Liver (tissue), 9 donors: ENCODE measurements around the gene SPSB1. TPM values are rescaled to one million over a fixed set of nuclear protein-coding genes. Genes with fewer than 3 reads are reported as not detected.

ENCODE experiments used
- DNase-seq: peaks from one replicate; pipeline ENCODE4 v3.0.0-alpha.2; 2017; ENCODE audit warnings: low spot score
- H3K27ac ChIP-seq, 2 donors: one replicate each; pipeline ENCODE4 v1.7.0; 2013; ENCODE audit warnings: inconsistent platforms in 2 of 2, low read length in 2 of 2, control low read depth in 1 of 2, low read depth in 1 of 2, mild to moderate bottlenecking in 1 of 2
- H3K27me3 ChIP-seq, 4 donors: one replicate each; pipeline versions ENCODE4 v1.6.1 to v1.7.0; 2013; ENCODE audit warnings: low read length in 3 of 4, inconsistent platforms in 1 of 4, mild to moderate bottlenecking in 1 of 4, moderate library complexity in 1 of 4; ENCODE audit not compliant: control insufficient read depth in 4 of 4, insufficient read depth in 4 of 4
- H3K36me3 ChIP-seq, 4 donors: one replicate each; pipeline versions ENCODE4 v1.6.1 to v1.7.0; 2013; ENCODE audit warnings: low read length in 3 of 4, mild to moderate bottlenecking in 3 of 4, low read depth in 1 of 4, moderate library complexity in 1 of 4; ENCODE audit not compliant: control insufficient read depth in 4 of 4, insufficient read depth in 3 of 4
- H3K4me1 ChIP-seq, 4 donors: one replicate each; pipeline versions ENCODE4 v1.6.1 to v1.7.0; 2013; ENCODE audit warnings: low read length in 3 of 4, mild to moderate bottlenecking in 3 of 4, moderate library complexity in 1 of 4; ENCODE audit not compliant: control insufficient read depth in 4 of 4, insufficient read depth in 4 of 4
- H3K4me3 ChIP-seq, 3 donors: one replicate each; pipeline versions ENCODE4 v1.6.1 to v1.7.0; 2013; ENCODE audit warnings: low read length in 3 of 3, control low read depth in 1 of 3, low read depth in 1 of 3, mild to moderate bottlenecking in 1 of 3
- H3K9ac ChIP-seq, 2 donors: one replicate each; pipeline ENCODE4 v1.7.0; 2013; ENCODE audit warnings: low read length in 2 of 2, mild to moderate bottlenecking in 2 of 2, moderate library complexity in 2 of 2, control low read depth in 1 of 2, low read depth in 1 of 2
- H3K9me3 ChIP-seq, 4 donors: one replicate each; pipeline versions ENCODE4 v1.6.1 to v1.7.0; 2013; ENCODE audit warnings: low read length in 3 of 4; ENCODE audit not compliant: control insufficient read depth in 4 of 4
- ATF3 ChIP-seq: IDR thresholded peaks from 2 replicates; pipeline ENCODE4 v1.6.1; 2016; ENCODE audit warnings: antibody characterized with exemption
- EGR1 ChIP-seq, 2 donors: IDR thresholded peaks; 2 replicates each; pipeline ENCODE4 v1.6.1; 2016 to 2018; ENCODE audit warnings: antibody characterized with exemption in 2 of 2, low read depth in 2 of 2
- FOXA1 ChIP-seq: IDR thresholded peaks from 2 replicates; pipeline ENCODE4 v1.6.1; 2016; ENCODE audit warnings: antibody characterized with exemption
- FOXA2 ChIP-seq: IDR thresholded peaks from 2 replicates; pipeline ENCODE4 v1.6.1; 2016; ENCODE audit warnings: antibody characterized with exemption
- GABPA ChIP-seq, 2 donors: IDR thresholded peaks in 1 of 2; conservative IDR thresholded peaks in 1 of 2; 2 replicates each; pipeline ENCODE4 v1.6.1; 2016; ENCODE audit warnings: antibody characterized with exemption in 2 of 2, mild to moderate bottlenecking in 1 of 2, moderate library complexity in 1 of 2
- HNF4A ChIP-seq, 2 donors: conservative IDR thresholded peaks; 2 replicates each; pipeline ENCODE4 v1.6.1; 2016; ENCODE audit warnings: antibody characterized with exemption in 2 of 2, mild to moderate bottlenecking in 2 of 2
- HNF4G ChIP-seq: IDR thresholded peaks from 2 replicates; pipeline ENCODE4 v1.6.1; 2016; ENCODE audit warnings: antibody characterized with exemption
- JUND ChIP-seq, 2 donors: IDR thresholded peaks; 2 replicates each; pipeline ENCODE4 v1.6.1; 2016; ENCODE audit warnings: antibody characterized with exemption in 2 of 2
- MAX ChIP-seq: IDR thresholded peaks from 2 replicates; pipeline ENCODE4 v1.6.1; 2016; ENCODE audit warnings: antibody characterized with exemption
- RAD21 ChIP-seq, 2 donors: IDR thresholded peaks; 2 replicates each; pipeline ENCODE4 v1.6.1; 2016; ENCODE audit warnings: antibody characterized with exemption in 2 of 2, mild to moderate bottlenecking in 2 of 2
- RXRA ChIP-seq, 2 donors: IDR thresholded peaks; 2 replicates each; pipeline ENCODE4 v1.6.1; 2017 to 2018; ENCODE audit warnings: antibody characterized with exemption in 2 of 2, mild to moderate bottlenecking in 1 of 2
- SP1 ChIP-seq: IDR thresholded peaks from 2 replicates; pipeline ENCODE4 v1.6.1; 2018; ENCODE audit warnings: antibody characterized with exemption, mild to moderate bottlenecking
- TAF1 ChIP-seq: conservative IDR thresholded peaks from 2 replicates; pipeline ENCODE4 v1.6.1; 2016; ENCODE audit warnings: antibody characterized with exemption, mild to moderate bottlenecking
- YY1 ChIP-seq: IDR thresholded peaks from 2 replicates; pipeline ENCODE4 v1.6.1; 2016; ENCODE audit warnings: antibody characterized with exemption, mild to moderate bottlenecking
- WGBS: extraction: QIAGEN DNeasy Blood & Tissue Kit; methylation state at CpG from one replicate; pipeline ENCODE4 v1.1.7; 2013; 5-methylcytosine and 5-hydroxymethylcytosine counted together
- polyA plus RNA-seq, 2 donors: library from polyadenylated mRNA; stranded (reverse) in 1 of 2; unstranded in 1 of 2; fragments of 200-250 nt in 1 of 2; fragments of >200 nt in 1 of 2; fragmentation: Nextera tagmentation in 1 of 2; extraction: Ambion mirVana in 1 of 2; gene quantifications; one replicate each; pipeline versions ENCODE4 v1.2.1 to v1.2.3, GENCODE V29; 2013 to 2015
- total RNA-seq, 2 donors: library from RNA; depleted of rRNA; stranded (reverse); fragments of >200 nt; gene quantifications; one replicate each; pipeline ENCODE4 v1.2.3, GENCODE V29; 2014
- TF ChIP-seq, protein P1 (sequence below): fragments of 150-350 bp; IDR thresholded peaks from 2 replicates; pipeline ENCODE4 v1.5.1; 2017; ENCODE audit warnings: improper control_type of control experiment, low read depth, low read length; ENCODE audit not compliant: missing input control
- TF ChIP-seq, protein P2 (sequence below): IDR thresholded peaks from 2 replicates; pipeline ENCODE4 v1.6.1; 2016; ENCODE audit warnings: antibody characterized with exemption, mild to moderate bottlenecking
- TF ChIP-seq, protein P3 (sequence below): IDR thresholded peaks from 2 replicates; pipeline ENCODE4 v1.6.1; 2016; ENCODE audit warnings: antibody characterized with exemption
- donor health status: healthy.
- donor health status: healthy.
- donor health status: healthy.
- donor health status: healthy.
- donor health status: healthy.

The SPSB1 gene
- total and polyA plus RNA-seq, 4 donors, result 4.1 to 22.6 (median 14.8) TPM

GRCh38 chr1:9355503-9355902 is 62.8 kb downstream of the SPSB1 start:
- WGBS, result 83% methylated on average over 16 of the region's 16 CpGs
- TF ChIP-seq SP1, result peak; percentile 67
- no peak for TF ChIP-seq FOXA2
- TF ChIP-seq TAF1, result no peak
- no peak for TF ChIP-seq HNF4G
- TF ChIP-seq YY1, result no peak
- TF ChIP-seq MAX, result no peak
- peak in 1 of 2 donors; percentile 28 for TF ChIP-seq EGR1 (IDR thresholded peaks at IDR 0.05; ENCODE audit: low read depth in 2 of 2)
- TF ChIP-seq, protein P1, sequence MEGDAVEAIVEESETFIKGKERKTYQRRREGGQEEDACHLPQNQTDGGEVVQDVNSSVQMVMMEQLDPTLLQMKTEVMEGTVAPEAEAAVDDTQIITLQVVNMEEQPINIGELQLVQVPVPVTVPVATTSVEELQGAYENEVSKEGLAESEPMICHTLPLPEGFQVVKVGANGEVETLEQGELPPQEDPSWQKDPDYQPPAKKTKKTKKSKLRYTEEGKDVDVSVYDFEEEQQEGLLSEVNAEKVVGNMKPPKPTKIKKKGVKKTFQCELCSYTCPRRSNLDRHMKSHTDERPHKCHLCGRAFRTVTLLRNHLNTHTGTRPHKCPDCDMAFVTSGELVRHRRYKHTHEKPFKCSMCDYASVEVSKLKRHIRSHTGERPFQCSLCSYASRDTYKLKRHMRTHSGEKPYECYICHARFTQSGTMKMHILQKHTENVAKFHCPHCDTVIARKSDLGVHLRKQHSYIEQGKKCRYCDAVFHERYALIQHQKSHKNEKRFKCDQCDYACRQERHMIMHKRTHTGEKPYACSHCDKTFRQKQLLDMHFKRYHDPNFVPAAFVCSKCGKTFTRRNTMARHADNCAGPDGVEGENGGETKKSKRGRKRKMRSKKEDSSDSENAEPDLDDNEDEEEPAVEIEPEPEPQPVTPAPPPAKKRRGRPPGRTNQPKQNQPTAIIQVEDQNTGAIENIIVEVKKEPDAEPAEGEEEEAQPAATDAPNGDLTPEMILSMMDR, result no peak
- peak in 1 of 2 donors; percentile 36 for TF ChIP-seq RAD21 (IDR thresholded peaks at IDR 0.05)
- TF ChIP-seq RXRA (IDR thresholded peaks at IDR 0.05), result peak; percentile 45 to 84
- no peak for TF ChIP-seq GABPA (IDR thresholded peaks at IDR 0.05 in 1 of 2, conservative IDR thresholded peaks at IDR 0.05 in 1 of 2)
- TF ChIP-seq, protein P2, sequence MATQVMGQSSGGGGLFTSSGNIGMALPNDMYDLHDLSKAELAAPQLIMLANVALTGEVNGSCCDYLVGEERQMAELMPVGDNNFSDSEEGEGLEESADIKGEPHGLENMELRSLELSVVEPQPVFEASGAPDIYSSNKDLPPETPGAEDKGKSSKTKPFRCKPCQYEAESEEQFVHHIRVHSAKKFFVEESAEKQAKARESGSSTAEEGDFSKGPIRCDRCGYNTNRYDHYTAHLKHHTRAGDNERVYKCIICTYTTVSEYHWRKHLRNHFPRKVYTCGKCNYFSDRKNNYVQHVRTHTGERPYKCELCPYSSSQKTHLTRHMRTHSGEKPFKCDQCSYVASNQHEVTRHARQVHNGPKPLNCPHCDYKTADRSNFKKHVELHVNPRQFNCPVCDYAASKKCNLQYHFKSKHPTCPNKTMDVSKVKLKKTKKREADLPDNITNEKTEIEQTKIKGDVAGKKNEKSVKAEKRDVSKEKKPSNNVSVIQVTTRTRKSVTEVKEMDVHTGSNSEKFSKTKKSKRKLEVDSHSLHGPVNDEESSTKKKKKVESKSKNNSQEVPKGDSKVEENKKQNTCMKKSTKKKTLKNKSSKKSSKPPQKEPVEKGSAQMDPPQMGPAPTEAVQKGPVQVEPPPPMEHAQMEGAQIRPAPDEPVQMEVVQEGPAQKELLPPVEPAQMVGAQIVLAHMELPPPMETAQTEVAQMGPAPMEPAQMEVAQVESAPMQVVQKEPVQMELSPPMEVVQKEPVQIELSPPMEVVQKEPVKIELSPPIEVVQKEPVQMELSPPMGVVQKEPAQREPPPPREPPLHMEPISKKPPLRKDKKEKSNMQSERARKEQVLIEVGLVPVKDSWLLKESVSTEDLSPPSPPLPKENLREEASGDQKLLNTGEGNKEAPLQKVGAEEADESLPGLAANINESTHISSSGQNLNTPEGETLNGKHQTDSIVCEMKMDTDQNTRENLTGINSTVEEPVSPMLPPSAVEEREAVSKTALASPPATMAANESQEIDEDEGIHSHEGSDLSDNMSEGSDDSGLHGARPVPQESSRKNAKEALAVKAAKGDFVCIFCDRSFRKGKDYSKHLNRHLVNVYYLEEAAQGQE, result no peak
- peak in 1 of 2 donors; percentile 42 for TF ChIP-seq HNF4A (conservative IDR thresholded peaks at IDR 0.05)
- TF ChIP-seq ATF3, result no peak

GRCh38 chr1:9356021-9356420 is 63.3 kb downstream of the SPSB1 start:
- no peak overlapping the region for H3K4me3 ChIP-seq
- no peaks in the 10 kb centered on the region for H3K4me1 ChIP-seq
- H3K27me3 ChIP-seq, result no peaks in the 10 kb centered on the region
- peaks cover 9 to 32% (median 17%) of the 10 kb centered on the region in 4 donors for H3K36me3 ChIP-seq
- WGBS, result 93% methylated on average over 24 of the region's 24 CpGs
- TF ChIP-seq JUND (IDR thresholded peaks at IDR 0.05), result no peak
- no peak for TF ChIP-seq RAD21 (IDR thresholded peaks at IDR 0.05)
- no peak for TF ChIP-seq TAF1
- no peak for TF ChIP-seq YY1
- no peak for TF ChIP-seq FOXA1
- TF ChIP-seq, protein P3, sequence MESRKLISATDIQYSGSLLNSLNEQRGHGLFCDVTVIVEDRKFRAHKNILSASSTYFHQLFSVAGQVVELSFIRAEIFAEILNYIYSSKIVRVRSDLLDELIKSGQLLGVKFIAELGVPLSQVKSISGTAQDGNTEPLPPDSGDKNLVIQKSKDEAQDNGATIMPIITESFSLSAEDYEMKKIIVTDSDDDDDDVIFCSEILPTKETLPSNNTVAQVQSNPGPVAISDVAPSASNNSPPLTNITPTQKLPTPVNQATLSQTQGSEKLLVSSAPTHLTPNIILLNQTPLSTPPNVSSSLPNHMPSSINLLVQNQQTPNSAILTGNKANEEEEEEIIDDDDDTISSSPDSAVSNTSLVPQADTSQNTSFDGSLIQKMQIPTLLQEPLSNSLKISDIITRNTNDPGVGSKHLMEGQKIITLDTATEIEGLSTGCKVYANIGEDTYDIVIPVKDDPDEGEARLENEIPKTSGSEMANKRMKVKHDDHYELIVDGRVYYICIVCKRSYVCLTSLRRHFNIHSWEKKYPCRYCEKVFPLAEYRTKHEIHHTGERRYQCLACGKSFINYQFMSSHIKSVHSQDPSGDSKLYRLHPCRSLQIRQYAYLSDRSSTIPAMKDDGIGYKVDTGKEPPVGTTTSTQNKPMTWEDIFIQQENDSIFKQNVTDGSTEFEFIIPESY, result no peak
- TF ChIP-seq ATF3, result no peak
- H3K9ac ChIP-seq, result no peak overlapping the region
- no peak for DNase-seq
- no peak overlapping the region for H3K27ac ChIP-seq
- H3K9me3 ChIP-seq, result no peaks in the 10 kb centered on the region

More at GRCh38 chr1:9355503-9355902, 62.8 kb downstream of the SPSB1 start:
- no peak overlapping the region for H3K4me3 ChIP-seq
- H3K27me3 ChIP-seq, result no peaks in the 10 kb centered on the region
- no peaks in the 10 kb centered on the region for H3K4me1 ChIP-seq
- peak; percentile 38 for DNase-seq
- peaks cover 9 to 32% (median 17%) of the 10 kb centered on the region in 4 donors for H3K36me3 ChIP-seq
- no peaks in the 10 kb centered on the region for H3K9me3 ChIP-seq
- H3K27ac ChIP-seq, result no peak overlapping the region
- H3K9ac ChIP-seq, result no peak overlapping the region
